CD4-positive, alpha-beta T cell treated with Interleukin-4 for 4 hours (primary cell): ENCODE results near the gene TCFL5.

Experiments
- DNase-seq: peaks from one replicate; pipeline ENCODE4 v3.0.0-alpha.2; 2020

TCFL5 gene

DNA sequence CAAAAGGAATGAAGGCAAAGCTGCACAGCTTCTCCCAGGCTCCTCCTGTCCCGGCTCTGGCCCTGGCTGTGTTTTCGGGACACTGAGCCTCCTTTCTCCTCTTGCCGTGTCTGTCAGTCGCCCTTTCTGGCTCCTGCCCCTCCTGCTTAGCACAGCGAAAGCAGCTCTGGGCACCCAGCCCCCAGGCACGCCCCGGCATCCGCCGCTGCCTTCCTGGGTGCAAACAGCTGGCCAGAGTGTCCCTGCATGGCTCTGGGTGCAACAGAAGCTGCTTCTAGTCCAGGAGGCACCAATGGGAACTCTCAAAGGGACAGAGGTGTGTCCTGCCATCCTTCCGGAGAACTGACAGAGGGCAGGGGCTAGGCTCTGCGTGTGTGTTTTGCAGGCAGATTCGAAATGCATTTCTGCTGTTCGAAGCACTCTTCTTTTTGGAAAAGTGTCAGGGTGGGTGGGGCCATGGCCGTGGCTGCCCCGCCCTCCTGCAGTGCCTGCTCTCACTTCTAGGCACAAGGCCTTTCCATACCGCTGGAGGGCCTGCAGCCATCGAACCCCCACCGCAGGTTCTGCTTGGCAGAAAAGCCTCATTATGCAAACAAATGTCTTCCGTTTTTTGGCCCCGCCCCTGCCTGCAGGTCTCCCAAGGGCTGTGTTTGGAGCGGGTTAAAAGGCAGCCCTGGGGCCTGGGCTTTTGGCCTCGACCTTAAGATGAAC is 29.3 kb downstream of the TCFL5 start:
- peak; percentile 15 for DNase-seq

- DNase-seq: no peak
Observed at GRCh38 chr20:62831854-62832211, 29.8 kb downstream of the TCFL5 start.

GRCh38 chr20:62831361-62831788 is 30.2 kb downstream of the TCFL5 start:
- DNase-seq: no peak

DNA sequence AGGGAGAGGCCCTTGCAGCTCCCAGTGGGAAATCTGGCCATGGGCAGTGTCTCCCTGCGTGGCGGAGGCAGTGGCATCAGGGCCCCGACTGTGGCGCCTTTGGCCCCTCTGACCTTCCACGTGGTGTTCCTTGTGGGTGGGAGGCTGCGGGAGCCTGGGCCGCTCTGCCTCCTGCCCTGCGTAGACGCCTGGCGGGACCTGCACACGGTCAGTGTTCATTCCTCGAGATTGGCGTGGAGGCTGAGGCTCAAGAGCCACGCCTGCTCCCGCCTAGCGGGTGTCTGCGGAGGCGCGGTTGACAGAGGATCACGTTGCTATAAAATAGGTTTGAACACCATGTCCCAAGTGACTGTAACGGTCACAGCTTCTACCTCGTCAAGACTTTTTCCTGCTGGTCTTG is 30.8 kb downstream of the TCFL5 start:
- DNase-seq: no peak

DNA sequence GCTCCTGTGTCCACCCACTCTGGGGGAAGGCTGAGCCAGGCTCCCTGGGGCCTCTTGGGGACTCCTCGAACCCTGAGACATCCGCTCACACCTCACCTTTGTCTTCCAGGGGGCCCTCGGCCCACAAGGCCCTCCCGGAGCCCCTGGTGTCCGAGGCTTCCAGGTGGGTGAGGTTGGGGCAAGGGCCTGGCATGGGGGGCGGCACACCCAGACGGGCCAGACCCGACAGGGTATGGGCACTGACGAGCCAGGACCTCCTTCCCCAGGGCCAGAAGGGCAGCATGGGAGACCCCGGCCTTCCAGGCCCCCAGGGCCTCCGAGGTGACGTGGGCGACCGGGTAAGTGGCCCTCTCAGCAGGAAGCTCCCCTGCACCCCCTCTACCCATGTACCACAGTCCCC is 31.4 kb downstream of the TCFL5 start:
- DNase-seq: no peak

DNA sequence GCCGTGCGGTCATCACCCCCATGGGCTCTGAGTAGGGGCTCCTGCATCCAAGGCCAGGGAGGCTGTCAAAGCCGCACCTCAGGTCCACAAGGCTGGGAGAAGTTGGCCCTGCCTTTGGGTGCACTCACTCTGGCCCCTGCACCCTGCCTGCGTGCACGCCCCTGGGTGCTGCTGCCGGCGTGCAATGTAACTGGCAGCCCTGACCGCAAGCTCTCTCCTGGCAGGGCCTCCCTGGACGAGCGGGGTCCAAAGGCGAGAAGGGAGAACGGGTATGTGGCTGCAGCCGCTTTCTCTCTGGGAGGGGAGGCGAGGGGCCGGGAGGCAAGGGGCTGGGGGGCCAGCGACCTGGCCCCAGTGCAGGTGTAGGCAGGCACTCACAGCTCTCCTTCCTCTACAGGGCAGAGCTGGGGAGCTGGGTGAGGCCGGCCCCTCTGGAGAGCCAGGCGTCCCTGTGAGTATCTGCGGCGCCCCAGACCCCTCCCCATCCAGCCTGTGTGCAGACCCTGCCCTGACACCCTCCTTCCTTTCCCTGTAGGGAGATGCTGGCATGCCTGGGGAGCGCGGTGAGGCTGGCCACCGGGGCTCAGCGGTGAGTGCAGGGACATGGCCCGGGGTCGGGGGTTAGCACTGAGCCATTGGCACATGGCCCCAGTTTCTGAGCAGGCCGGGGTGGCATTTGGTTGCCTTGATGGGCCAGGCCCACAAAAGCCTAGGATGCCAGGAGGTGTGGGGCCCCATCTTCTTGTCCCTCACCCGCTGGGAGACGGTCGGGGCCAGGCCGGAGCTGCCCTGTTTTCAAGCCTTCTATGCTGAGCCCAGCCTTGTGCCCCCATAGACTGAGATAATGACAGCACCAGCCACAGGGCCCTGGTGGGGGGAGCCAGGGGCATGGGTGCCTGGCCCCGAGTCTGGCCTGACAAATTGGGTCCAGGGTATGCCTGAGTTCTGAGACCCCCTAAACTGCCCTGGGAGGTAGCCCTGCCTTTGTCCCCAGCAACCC is 32.1 kb downstream of the TCFL5 start:
- DNase-seq: no peak

- no peak for DNase-seq
Observed at GRCh38 chr20:62828511-62829230, 33.0 kb downstream of the TCFL5 start.

- DNase-seq: no peak
Observed at GRCh38 chr20:62828051-62828450, 33.6 kb downstream of the TCFL5 start.

- no peak for DNase-seq
Observed at GRCh38 chr20:62827311-62828038, 34.1 kb downstream of the TCFL5 start.

DNA sequence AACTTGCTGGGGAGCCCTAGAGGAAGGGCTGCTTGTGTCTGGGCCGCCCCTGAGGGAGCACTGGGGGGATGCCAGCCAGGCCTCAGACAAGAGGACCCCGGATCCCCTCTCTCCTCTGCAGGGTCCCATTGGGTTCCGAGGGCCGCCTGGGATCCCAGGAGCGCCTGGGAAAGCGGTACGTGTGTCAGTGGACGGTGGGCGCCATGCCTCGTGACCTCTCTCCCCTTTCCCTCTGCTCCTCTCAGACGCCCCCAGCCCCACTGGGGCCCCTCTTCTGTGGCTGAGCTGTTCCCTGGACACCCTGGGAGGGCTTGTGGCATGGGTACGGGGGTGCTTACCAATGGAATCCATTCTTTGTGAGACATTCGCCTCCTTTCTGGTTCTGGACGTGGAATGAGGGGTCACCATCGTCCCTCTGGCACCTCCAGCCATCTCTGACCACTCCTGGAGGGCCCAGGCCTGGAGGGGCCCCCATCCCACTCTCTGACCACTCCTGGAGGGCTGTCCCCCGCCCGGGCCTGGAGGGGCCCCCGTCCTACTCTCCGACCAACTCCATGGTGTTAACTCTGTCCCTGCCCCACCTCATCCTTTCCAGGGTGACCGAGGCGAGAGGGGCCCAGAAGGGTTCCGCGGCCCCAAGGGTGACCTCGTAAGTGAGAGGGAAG is 34.8 kb downstream of the TCFL5 start:
- no peak for DNase-seq

DNA sequence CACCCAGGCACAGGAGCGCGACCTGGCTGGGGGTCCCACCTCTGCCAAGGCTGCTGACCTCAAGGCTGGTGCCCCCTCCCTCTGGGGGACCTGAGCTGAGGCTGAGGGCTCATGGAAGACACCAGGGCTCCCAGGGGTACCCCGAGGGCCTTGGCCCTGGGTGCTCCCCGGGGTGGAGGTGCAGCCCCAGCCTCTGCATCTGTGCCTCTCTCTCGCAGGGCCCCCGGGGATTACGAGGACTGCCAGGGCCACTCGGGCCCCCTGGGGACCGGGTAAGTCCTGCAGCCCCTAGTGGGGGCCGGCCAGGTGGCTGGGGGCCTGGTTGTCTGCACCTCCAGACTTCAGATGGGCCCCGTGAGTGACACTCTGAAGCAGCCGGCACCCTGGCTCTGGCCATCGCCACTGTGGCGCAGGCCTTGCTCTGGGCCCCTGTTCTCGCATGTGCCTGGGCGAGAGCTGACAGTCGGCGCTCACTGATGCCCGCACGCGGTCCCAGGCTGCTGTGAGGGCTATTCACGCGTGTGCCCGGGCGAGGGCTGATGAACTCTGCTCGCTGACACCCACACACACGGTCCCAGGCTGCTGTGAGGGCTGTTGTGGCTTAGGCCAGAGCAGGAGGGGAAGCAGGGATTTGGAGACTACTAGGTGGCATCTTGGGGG is 35.5 kb downstream of the TCFL5 start:
- no peak for DNase-seq

DNA sequence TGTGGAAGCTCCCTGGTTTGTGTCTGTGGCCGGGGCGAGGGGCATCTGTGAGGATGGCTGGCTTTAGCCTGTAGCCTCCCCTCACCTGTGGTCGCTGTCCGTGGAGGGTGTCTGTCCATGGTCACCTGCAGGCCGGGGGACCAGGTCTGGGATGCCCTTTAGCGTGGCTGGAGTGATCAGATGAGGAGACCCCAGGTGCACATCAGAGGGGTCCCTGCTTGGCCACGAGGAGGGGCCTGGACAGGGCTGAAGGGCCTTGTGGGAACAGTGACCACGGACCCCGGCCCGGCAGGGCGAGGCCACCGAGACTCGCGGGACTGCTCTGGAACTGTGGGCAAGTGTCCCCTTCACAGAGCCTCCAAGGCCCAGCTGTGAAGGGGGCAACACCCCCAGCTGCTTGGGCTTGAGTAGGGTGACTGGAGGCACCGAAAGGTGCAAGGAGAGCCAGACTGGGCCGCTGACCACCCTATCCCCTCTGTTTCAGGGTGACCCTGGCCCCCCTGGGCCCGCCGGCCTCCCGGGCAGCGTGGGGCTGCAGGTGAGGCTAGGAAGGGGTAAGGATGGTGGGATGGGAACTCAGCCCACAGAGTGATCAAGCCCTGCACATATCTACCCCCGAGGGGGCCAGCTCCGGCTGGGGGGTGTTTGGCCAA is 36.2 kb downstream of the TCFL5 start:
- DNase-seq: no peak

GRCh38 chr20:62824476-62825332 is 36.9 kb downstream of the TCFL5 start:
- DNase-seq: peak; percentile 58

DNA sequence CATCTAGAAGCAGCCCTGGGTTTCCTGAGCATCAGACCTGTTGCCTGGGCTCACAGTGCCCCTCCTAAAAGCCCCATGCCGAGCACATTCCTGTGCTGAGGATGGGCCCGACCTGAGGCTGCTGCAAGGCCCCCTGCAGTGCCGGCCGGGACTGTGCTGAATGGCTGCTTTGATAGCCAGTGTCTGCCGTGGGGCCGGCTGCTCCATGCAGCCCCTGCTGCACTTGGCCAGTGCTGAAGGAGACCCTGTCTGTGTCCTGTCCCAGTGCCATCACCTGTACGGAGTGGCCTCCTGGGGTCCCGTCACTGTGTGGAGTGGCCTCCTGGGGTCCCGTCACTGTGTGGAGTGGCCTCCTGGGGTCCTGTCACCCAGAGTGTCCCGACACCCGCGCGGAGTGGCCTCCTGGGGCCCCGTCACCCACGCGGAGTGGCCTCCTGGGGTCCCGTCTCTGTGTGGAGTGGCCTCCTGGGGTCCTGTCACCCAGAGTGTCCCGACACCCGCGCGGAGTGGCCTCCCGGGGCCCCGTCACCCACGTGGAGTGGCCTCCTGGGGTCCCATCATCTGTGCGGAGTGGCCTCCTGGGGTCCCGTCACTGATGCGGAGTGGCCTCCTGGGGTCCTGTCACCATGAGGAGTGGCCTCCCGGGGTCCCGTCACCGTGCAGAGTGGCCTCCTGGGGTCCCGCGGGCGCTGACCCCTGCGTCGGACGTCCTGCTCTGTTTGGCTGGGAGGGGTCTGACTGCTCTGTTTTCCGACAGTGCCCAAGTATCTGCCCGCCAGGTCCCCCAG is 37.7 kb downstream of the TCFL5 start:
- DNase-seq: no peak

DNA sequence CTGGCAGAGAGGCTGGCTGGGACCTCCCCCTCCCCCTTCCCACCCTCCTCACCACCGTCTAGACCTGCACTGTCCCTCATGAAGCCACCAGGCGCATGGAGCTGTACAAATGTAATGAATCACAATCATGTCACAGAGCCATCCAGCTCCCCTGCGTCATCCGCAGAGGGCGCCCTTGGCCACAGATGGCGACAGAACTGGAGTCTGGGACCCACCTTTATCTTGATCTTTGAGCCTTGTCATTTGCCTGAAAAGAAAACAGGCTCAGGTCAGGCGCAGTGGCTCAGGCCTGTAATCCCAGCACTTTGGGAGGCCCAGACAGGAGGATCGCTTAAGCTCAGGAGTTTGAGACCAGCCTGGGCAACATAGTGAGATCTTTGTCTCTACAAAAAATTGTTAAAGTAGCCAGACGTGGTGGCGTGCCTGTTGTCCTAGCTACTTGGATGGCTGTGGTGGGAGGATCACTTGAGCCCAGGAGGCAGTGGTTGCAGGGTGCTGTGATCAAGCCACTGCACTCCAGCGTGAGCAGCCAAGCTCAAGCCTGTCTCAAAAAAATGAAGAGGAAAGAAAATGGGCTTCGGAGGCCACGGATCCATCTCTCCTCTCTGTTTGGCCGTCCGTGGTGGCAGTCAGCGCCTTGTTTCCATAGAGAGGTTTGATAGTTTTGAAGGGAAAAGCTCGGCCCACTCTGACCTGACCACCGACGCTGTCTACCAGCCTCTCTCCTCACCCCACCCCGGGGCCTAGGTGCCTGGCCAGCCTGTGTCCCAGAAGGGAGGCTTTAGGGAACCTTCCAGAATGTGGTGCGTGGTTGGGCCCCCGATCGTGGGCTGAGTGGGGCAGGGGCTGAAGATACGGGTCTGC is 38.6 kb downstream of the TCFL5 start:
- DNase-seq: peak; percentile 24

GRCh38 chr20:62822239-62822787 is 39.3 kb downstream of the TCFL5 start:
- DNase-seq: no peak

GRCh38 chr20:62821726-62822210 is 39.9 kb downstream of the TCFL5 start:
- DNase-seq: no peak
